HG02678 (cell line): ENCODE measurements around the gene TMC8.

Experiments
- ATAC-seq: cut with Tn5 transposase; IDR thresholded peaks from one replicate; pipeline ENCODE4 v1.9.1; 2021; ENCODE audit warnings: mild to moderate bottlenecking, moderate library complexity; ENCODE audit not compliant: unreplicated experiment

The TMC8 gene

DNA sequence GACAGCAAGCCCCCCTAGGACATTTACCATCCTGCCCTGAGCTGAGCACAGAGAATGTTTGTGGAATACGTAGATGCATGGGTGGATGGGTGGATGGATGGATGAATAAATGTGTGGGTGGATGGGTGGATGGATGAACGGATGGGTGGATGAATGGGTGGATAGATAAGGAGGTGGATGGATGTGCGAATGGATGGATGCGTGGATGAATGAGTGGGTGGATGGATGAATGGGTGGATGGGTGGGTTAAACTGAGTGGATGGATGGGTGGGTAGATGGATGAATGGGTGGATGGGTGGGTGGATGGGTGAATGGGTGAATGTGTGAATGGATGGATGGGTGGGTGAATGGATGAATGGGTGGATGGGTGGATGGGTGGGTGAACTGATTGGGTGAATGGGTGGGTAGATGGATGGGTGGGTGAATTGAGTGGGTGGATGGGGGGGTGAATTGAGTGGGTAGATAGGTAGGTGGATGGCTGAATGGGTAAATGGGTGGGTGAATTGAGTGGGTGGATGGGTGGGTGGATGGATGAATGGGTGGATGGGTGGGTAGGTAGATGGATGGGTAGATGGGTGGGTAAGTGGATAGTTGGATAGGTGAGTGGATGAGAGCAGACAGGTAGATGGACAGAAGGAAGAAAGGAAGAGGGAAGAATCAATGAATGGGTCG, 7.2 kb upstream of the TMC8 start:
- ATAC-seq, result no peak

- ATAC-seq, result no peak
These were observed 6.3 kb upstream of the TMC8 start for GRCh38 chr17:78124081-78124835.

DNA sequence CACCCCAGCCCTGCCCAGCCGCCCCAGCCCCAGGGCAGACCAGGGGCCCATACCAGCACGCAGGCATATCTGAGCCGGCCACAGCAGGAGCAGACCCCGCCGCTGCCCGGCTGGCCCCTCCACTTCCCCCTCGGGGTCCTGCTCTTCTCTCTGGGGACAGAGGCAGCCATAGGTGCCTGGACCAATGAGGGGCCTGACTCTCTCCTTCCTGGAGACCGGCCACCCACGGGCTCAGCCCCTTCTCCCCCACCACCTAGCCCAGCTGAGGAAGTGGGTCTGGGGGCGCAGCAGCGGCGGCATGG, 5.8 kb upstream of the TMC8 start:
- no peak for ATAC-seq

- no peak for ATAC-seq
These were observed 5.2 kb upstream of the TMC8 start for GRCh38 chr17:78125138-78125913.

GRCh38 chr17:78125976-78126894, 4.3 kb upstream of the TMC8 start:
- no peak for ATAC-seq

DNA sequence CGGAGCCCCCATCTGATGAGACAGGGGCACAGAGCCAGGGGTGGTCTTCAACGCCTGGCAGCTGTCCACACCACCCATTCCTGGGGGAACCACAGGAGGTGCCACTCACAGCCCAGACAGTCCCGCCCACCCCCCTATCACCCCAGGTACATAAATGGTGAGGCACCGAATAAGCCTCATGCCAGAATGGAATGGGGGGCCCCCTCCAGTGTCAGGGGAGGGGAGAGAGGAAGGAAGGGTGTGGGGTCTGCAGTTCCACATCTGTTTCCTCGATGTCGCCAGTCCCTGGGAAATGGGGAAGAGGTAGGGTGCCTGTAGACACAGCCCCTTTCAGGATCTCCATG, 3.7 kb upstream of the TMC8 start:
- no peak for ATAC-seq

- ATAC-seq, result peak; percentile 19
These were observed 3.2 kb upstream of the TMC8 start for GRCh38 chr17:78127239-78127887.

GRCh38 chr17:78127888-78128550, 2.6 kb upstream of the TMC8 start:
- ATAC-seq, result no peak

- ATAC-seq, result no peak
These were observed 1.8 kb upstream of the TMC8 start, which contains the start of gene TMC6 for GRCh38 chr17:78128551-78129350. Gene TMC6, minus strand, starts transcription at chr17:78128755. Its CDS starts 1,923 bp downstream, at chr17:78126832.

DNA sequence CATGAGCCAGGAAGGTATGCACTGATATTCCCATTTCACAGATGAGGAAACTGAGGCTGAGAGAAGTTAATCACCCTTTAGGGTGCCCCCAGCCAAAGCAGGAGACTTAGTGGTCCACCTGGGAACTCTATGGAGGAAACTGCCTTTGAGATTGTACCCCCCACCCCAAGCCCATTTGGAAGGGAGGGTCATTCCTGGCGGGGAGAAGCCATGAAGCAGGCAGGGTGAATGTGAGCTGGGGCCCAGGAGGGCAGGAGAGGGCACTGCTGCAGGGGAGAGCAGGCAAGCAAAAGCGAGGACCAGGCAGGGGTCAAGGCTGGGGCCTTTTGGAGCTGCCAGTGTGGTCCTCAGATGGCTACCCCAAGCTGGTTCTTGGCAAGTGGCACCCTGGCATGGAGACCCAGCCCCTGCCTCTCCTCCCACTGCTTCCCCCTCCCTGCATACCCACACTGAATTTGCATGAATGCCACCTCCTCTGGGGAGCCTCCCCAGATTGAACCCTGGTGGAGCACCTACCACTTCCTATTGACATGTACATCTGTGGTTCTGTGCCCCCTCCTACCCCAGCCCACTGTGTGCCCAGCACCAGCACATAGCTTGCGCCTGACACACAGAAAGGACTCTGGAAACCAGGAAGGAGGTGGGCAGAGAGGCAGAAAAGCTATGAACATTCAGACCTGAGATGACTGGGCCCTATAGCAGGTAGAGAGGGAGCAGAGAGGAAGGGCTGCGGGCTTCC, 1.1 kb upstream of the TMC8 start:
- ATAC-seq, result no peak

DNA sequence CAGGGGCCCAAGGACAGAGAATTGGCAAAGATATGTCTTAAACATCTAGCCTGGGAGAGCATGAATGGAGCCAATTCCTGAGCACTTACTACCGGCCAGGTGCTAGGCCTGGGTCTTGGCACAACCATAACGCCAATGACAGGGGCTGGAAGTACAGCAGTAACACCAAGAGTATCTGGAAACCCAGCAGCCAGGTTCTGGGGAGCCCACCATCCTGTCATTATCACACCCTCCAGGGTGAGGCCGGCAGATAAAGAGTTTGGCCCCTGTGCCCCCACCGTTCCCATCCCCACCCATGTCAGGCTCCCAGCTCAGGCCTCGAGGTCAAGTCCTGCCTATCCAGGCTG, 508 bp upstream of the TMC8 start:
- no peak for ATAC-seq

DNA sequence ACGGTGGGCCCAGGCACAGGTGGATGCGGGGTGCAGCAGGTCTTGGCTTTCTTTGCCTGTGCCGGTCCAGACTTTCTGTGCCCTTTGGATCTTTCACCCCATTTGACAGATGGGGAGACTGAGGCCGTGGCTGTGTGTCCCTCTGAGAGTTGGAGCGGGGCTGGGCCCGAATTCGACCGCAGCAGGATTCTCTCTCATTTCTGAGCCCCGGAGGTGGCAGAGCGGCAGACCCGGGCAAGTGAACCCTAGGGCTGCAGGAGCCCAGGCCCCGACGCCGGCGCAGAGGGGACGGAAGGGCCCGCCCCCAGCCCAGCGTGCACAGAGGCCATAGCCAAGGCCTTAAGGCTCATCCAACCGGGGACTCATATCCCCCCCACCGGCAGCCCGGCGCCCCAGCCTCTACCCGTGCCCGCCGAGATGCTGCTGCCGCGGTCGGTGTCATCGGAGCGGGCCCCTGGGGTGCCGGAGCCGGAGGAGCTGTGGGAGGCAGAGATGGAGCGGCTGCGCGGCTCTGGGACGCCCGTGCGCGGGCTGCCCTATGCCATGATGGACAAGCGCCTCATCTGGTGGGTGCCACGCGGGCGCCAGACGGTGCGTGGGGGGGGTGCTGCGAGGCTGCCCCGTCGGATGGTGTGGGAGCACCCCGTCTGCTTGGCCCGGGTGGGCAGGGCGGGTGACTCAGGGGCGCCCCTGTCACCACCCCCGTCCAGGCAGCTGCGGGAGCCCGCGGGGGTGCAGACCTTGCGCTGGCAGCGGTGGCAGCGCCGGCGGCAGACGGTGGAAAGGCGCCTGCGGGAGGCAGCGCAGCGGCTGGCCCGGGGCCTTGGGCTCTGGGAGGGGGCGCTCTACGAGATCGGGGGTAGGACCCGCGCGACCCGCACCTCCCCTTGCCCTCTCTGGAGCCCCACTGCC, 857 bp downstream of the TMC8 start:
- no peak for ATAC-seq

- ATAC-seq, result no peak
These were observed 1.6 kb downstream of the TMC8 start for GRCh38 chr17:78132084-78132676.

- ATAC-seq, result no peak
These were observed 2.2 kb downstream of the TMC8 start for GRCh38 chr17:78132767-78133178.

GRCh38 chr17:78133179-78133951, 2.8 kb downstream of the TMC8 start:
- no peak for ATAC-seq
